ENCODE measurements around the gene TMEM132D.

DNA sequence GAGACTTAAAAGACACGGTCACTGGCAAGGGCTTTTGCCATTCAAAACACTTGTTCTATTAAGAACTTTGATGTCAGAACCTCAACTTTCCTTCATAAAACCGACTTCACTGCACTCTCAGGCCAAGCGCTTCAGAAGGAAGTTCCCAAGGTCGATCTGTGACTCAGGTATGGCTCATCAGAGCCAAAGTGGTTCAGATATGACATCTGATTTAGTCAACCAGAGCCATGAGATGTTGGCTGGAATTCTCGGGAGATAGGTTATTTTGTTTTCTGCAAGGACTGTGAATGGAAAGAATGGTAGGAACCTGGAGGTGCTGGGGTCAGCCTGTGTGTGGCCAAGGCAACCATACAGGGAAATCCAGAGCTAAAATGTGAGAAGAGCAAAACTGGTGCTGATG lies 604.9 kb downstream of the TMEM132D start:
- TF ChIP-seq, protein P1, sequence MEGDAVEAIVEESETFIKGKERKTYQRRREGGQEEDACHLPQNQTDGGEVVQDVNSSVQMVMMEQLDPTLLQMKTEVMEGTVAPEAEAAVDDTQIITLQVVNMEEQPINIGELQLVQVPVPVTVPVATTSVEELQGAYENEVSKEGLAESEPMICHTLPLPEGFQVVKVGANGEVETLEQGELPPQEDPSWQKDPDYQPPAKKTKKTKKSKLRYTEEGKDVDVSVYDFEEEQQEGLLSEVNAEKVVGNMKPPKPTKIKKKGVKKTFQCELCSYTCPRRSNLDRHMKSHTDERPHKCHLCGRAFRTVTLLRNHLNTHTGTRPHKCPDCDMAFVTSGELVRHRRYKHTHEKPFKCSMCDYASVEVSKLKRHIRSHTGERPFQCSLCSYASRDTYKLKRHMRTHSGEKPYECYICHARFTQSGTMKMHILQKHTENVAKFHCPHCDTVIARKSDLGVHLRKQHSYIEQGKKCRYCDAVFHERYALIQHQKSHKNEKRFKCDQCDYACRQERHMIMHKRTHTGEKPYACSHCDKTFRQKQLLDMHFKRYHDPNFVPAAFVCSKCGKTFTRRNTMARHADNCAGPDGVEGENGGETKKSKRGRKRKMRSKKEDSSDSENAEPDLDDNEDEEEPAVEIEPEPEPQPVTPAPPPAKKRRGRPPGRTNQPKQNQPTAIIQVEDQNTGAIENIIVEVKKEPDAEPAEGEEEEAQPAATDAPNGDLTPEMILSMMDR (tag by site-specific recombination; IDR thresholded peaks at IDR 0.05): no peak
- TF ChIP-seq ZNF391 (tag by site-specific recombination; IDR thresholded peaks at IDR 0.05; ENCODE audit: borderline replicate concordance, low read depth) (no peak), KLF16 (tag by site-specific recombination; IDR thresholded peaks at IDR 0.05) (no peak), KLF1 (tag by site-specific recombination; IDR thresholded peaks at IDR 0.05) (no peak), ZNF677 (tag by site-specific recombination; IDR thresholded peaks at IDR 0.05) (no peak), ZNF140 (tag by site-specific recombination; IDR thresholded peaks at IDR 0.05) (no peak), PRDM1 (tag by site-specific recombination; IDR thresholded peaks at IDR 0.05) (no peak), ZFP37 (tag by site-specific recombination; IDR thresholded peaks at IDR 0.05) (no peak)
- TF ChIP-seq, protein P2, sequence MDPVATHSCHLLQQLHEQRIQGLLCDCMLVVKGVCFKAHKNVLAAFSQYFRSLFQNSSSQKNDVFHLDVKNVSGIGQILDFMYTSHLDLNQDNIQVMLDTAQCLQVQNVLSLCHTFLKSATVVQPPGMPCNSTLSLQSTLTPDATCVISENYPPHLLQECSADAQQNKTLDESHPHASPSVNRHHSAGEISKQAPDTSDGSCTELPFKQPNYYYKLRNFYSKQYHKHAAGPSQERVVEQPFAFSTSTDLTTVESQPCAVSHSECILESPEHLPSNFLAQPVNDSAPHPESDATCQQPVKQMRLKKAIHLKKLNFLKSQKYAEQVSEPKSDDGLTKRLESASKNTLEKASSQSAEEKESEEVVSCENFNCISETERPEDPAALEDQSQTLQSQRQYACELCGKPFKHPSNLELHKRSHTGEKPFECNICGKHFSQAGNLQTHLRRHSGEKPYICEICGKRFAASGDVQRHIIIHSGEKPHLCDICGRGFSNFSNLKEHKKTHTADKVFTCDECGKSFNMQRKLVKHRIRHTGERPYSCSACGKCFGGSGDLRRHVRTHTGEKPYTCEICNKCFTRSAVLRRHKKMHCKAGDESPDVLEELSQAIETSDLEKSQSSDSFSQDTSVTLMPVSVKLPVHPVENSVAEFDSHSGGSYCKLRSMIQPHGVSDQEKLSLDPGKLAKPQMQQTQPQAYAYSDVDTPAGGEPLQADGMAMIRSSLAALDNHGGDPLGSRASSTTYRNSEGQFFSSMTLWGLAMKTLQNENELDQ (tag by site-specific recombination; IDR thresholded peaks at IDR 0.05; ENCODE audit: low read depth): no peak

All from HEK293 (cell line).